ENCODE measurements around the gene WASF3. TPM values are rescaled to one million over a fixed set of nuclear protein-coding genes. Genes with fewer than 3 reads are reported as not detected.

The WASF3 gene
- polyA plus RNA-seq, 3 donors = not detected

DNA sequence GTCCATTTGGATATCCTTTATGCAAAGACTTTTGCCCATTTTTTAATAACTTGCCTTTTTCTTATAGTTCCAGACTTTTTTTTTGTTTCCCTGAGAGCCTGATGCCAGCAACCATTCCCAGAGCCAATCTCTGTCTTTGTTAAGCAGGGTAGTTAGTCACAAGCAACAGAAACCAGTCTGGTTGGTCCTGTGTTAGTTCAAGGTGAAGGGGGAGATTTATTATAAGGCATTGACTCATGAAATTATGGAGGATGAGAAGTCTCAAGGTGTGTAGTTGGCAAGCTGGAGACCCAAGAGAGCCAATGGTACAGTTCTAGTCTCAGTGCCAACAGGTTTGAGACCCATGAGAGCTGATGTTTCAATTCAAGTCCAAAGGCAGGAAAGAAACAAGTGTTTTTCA is 170.2 kb downstream of the WASF3 start:
- H3K9me3 Mint-ChIP-seq = peaks cover 0 to 3% (median 0%) of the 10 kb centered on the region in 7 donors

DNA sequence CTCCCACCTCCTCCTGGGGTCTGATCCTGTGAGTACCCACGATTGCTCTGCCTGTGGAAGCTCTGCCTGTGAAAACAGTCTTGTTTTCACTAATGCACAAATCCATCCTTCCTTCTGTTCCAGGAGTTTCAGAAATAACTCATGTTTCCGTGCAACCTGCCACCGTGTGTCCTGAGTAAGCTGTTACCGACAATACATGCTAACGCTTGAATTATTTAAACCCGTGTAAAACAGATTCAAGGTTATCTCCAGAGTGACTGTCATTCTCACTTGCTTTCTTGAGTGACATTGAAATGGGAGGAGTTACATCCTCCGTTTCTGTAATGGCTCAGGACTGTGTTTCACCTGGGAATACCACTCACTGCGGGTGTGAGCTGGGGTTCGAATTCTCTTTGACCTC is 178.2 kb downstream of the WASF3 start:
- peaks cover 7 to 19% of the 10 kb centered on the region in 2 donors for H3K9me3 ChIP-seq (replicated peaks in 1 of 2; ENCODE audit: control insufficient read depth in 1 of 2, insufficient read depth in 1 of 2, low read length in 2 of 2)
- no peak overlapping the region for H3K27ac Mint-ChIP-seq
- H3K9me3 Mint-ChIP-seq = peaks cover 20 to 32% (median 24%) of the 10 kb centered on the region in 7 donors
- no peaks in the 10 kb centered on the region for H3K4me1 Mint-ChIP-seq
- TF ChIP-seq, protein P1, sequence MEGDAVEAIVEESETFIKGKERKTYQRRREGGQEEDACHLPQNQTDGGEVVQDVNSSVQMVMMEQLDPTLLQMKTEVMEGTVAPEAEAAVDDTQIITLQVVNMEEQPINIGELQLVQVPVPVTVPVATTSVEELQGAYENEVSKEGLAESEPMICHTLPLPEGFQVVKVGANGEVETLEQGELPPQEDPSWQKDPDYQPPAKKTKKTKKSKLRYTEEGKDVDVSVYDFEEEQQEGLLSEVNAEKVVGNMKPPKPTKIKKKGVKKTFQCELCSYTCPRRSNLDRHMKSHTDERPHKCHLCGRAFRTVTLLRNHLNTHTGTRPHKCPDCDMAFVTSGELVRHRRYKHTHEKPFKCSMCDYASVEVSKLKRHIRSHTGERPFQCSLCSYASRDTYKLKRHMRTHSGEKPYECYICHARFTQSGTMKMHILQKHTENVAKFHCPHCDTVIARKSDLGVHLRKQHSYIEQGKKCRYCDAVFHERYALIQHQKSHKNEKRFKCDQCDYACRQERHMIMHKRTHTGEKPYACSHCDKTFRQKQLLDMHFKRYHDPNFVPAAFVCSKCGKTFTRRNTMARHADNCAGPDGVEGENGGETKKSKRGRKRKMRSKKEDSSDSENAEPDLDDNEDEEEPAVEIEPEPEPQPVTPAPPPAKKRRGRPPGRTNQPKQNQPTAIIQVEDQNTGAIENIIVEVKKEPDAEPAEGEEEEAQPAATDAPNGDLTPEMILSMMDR (IDR thresholded peaks at IDR 0.05) = no peak
- H3K4me1 ChIP-seq (ENCODE audit: control insufficient read depth in 1 of 2, insufficient read depth in 2 of 2, low read length in 2 of 2) = no peaks in the 10 kb centered on the region
- H4K20me1 ChIP-seq (ENCODE audit: insufficient read depth, low read length) = no peaks in the 10 kb centered on the region
- H3K4me2 ChIP-seq (replicated peaks; ENCODE audit: extremely low read depth, low read length, poor library complexity, severe bottlenecking) = no peak overlapping the region
- no peaks in the 10 kb centered on the region for H3K79me2 ChIP-seq (ENCODE audit: insufficient read depth, low read length)
- no peak for DNase-seq
- H3K4me3 Mint-ChIP-seq = no peak overlapping the region
- no peak overlapping the region for H3K4me3 ChIP-seq (replicated peaks in 1 of 3; ENCODE audit: low read depth in 2 of 3, low read length in 3 of 3)
- H3K27me3 ChIP-seq (ENCODE audit: control insufficient read depth in 2 of 2, insufficient read depth in 2 of 2, low read length in 2 of 2) = no peaks in the 10 kb centered on the region
- no peaks in the 10 kb centered on the region for H3K36me3 ChIP-seq (replicated peaks in 1 of 2; ENCODE audit: control insufficient read depth in 1 of 2, insufficient read depth in 2 of 2, low read length in 2 of 2)
- peaks cover 0 to 3% (median 0%) of the 10 kb centered on the region in 3 donors for H3K27me3 Mint-ChIP-seq (ENCODE audit: low read depth in 3 of 3)
- no peak overlapping the region for H3K9ac ChIP-seq (ENCODE audit: insufficient read depth, low read length, poor library complexity, severe bottlenecking)
- WGBS (ENCODE audit: insufficient coverage) = 96% methylated on average over 6 of the region's 9 CpGs
- H2AFZ ChIP-seq (ENCODE audit: insufficient read depth, low read depth, low read length, poor library complexity, severe bottlenecking) = no peak overlapping the region
- no peak overlapping the region for H3K27ac ChIP-seq (ENCODE audit: low read depth in 1 of 2, low read length in 2 of 2)
- intact Hi-C loops (cut with micrococcal nuclease) = no loop called here
- no peaks in the 10 kb centered on the region for H3K36me3 Mint-ChIP-seq

More for the DNA sequence above, 170.2 kb downstream of the WASF3 start:
- no peak overlapping the region for H3K9ac ChIP-seq (ENCODE audit: insufficient read depth, low read length, poor library complexity, severe bottlenecking)
- no peak for DNase-seq
- no peaks in the 10 kb centered on the region for H3K27me3 ChIP-seq (ENCODE audit: control insufficient read depth in 2 of 2, insufficient read depth in 2 of 2, low read length in 2 of 2)
- Mint-ChIP-seq H3K27me3 (ENCODE audit: low read depth in 3 of 3) (peaks cover 0 to 1% (median 0%) of the 10 kb centered on the region in 3 donors), H3K4me1 (no peaks in the 10 kb centered on the region), H3K27ac (no peak overlapping the region), H3K4me3 (no peak overlapping the region), H3K36me3 (no peaks in the 10 kb centered on the region)
- intact Hi-C loops (cut with micrococcal nuclease) = no loop called here
- H3K27ac ChIP-seq (ENCODE audit: low read depth in 1 of 2, low read length in 2 of 2) = no peak overlapping the region
- TF ChIP-seq, protein P1 (IDR thresholded peaks at IDR 0.05) = no peak
- H3K4me2 ChIP-seq (replicated peaks; ENCODE audit: extremely low read depth, low read length, poor library complexity, severe bottlenecking) = no peak overlapping the region
- H4K20me1 ChIP-seq (ENCODE audit: insufficient read depth, low read length) = no peaks in the 10 kb centered on the region
- H2AFZ ChIP-seq (ENCODE audit: insufficient read depth, low read depth, low read length, poor library complexity, severe bottlenecking) = no peak overlapping the region
- H3K79me2 ChIP-seq (ENCODE audit: insufficient read depth, low read length) = no peaks in the 10 kb centered on the region
- H3K4me3 ChIP-seq (replicated peaks in 1 of 3; ENCODE audit: low read depth in 2 of 3, low read length in 3 of 3) = no peak overlapping the region
- no peaks in the 10 kb centered on the region for H3K9me3 ChIP-seq (replicated peaks in 1 of 2; ENCODE audit: control insufficient read depth in 1 of 2, insufficient read depth in 1 of 2, low read length in 2 of 2)
- no peaks in the 10 kb centered on the region for H3K36me3 ChIP-seq (replicated peaks in 1 of 2; ENCODE audit: control insufficient read depth in 1 of 2, insufficient read depth in 2 of 2, low read length in 2 of 2)
- H3K4me1 ChIP-seq (ENCODE audit: control insufficient read depth in 1 of 2, insufficient read depth in 2 of 2, low read length in 2 of 2) = no peaks in the 10 kb centered on the region

Other genes with a start within 250 kb of the WASF3 start
- not detected for gene GPR12, start 203.1 kb downstream of the WASF3 start, polyA plus RNA-seq

Measured in CD14-positive monocyte (primary cell).